ENCODE measurements around the gene SHPK.
A peak's percentile ranks its signal among the peaks of the same experiment; 100 is the strongest.

SHPK gene

GRCh38 chr17:3636154-3636907 lies at the start of gene SHPK, which contains the start of gene CTNS:
SHPK (minus strand) TSS chr17:3636250; CDS start chr17:3636219, 31 bp downstream.
CTNS (plus strand) TSS chr17:3636760; CDS start chr17:3640207, 3,447 bp downstream.
- peak; percentile 83 to 92 (median 87) for DNase-seq (ENCODE audit: low read depth in 3 of 3, low spot score in 1 of 3)

- DNase-seq (ENCODE audit: low read depth in 3 of 3, low spot score in 1 of 3), result no peak
These were observed 49.1 kb upstream of the SHPK start for GRCh38 chr17:3685174-3685573.

GRCh38 chr17:3683054-3683511 lies 47.0 kb upstream of the SHPK start:
- peak; percentile 22 to 38 (median 34) for DNase-seq (ENCODE audit: low read depth in 3 of 3, low spot score in 1 of 3)

- no peak for DNase-seq (ENCODE audit: low read depth in 3 of 3, low spot score in 1 of 3)
These were observed 46.0 kb upstream of the SHPK start for GRCh38 chr17:3682033-3682432.

- DNase-seq (ENCODE audit: low read depth in 3 of 3, low spot score in 1 of 3), result no peak
These were observed 45.5 kb upstream of the SHPK start for GRCh38 chr17:3681565-3681964.

GRCh38 chr17:3681057-3681456 lies 45.0 kb upstream of the SHPK start:
- no peak for DNase-seq (ENCODE audit: low read depth in 3 of 3, low spot score in 1 of 3)

GRCh38 chr17:3679531-3680126 lies 43.6 kb upstream of the SHPK start:
- no peak for DNase-seq (ENCODE audit: low read depth in 3 of 3, low spot score in 1 of 3)

- no peak for DNase-seq (ENCODE audit: low read depth in 3 of 3, low spot score in 1 of 3)
These were observed 42.9 kb upstream of the SHPK start for GRCh38 chr17:3678821-3679530.

GRCh38 chr17:3678095-3678820 lies 42.2 kb upstream of the SHPK start:
- no peak for DNase-seq (ENCODE audit: low read depth in 3 of 3, low spot score in 1 of 3)

GRCh38 chr17:3675886-3676285 lies 39.8 kb upstream of the SHPK start:
- DNase-seq (ENCODE audit: low read depth in 3 of 3, low spot score in 1 of 3), result no peak

- no peak for DNase-seq (ENCODE audit: low read depth in 3 of 3, low spot score in 1 of 3)
These were observed 36.5 kb upstream of the SHPK start for GRCh38 chr17:3672571-3672970.

GRCh38 chr17:3669548-3669947 lies 33.5 kb upstream of the SHPK start:
- DNase-seq (ENCODE audit: low read depth in 3 of 3, low spot score in 1 of 3), result no peak

- DNase-seq (ENCODE audit: low read depth in 3 of 3, low spot score in 1 of 3), result no peak
These were observed 33.0 kb upstream of the SHPK start for GRCh38 chr17:3669085-3669347.

GRCh38 chr17:3668279-3669084 lies 32.4 kb upstream of the SHPK start, which contains the start of the genes EMC6 and TAX1BP3:
EMC6 (plus strand) TSS chr17:3668812; CDS start chr17:3669147, 335 bp downstream.
TAX1BP3 (minus strand) TSS chr17:3668578; CDS start chr17:3668526, 52 bp downstream.
- DNase-seq (ENCODE audit: low read depth in 3 of 3, low spot score in 1 of 3), result peak; percentile 97 to 99 (median 98)

- DNase-seq (ENCODE audit: low read depth in 3 of 3, low spot score in 1 of 3), result no peak
These were observed 31.6 kb upstream of the SHPK start for GRCh38 chr17:3667366-3668278.

- DNase-seq (ENCODE audit: low read depth in 3 of 3, low spot score in 1 of 3), result no peak
These were observed 30.5 kb upstream of the SHPK start for GRCh38 chr17:3666516-3666915.

- no peak for DNase-seq (ENCODE audit: low read depth in 3 of 3, low spot score in 1 of 3)
These were observed 29.8 kb upstream of the SHPK start for GRCh38 chr17:3665834-3666233.

GRCh38 chr17:3663102-3664011 lies 27.3 kb upstream of the SHPK start:
- no peak for DNase-seq (ENCODE audit: low read depth in 3 of 3, low spot score in 1 of 3)

Data from stimulated activated CD4-positive, alpha-beta T cell treated with anti-CD3 and anti-CD28 coated beads, TNF-alpha, amount 100 ng/mL, for 1 hour (primary cell).